Measurements from ENCODE around the gene ACSS3. TPM values are rescaled to one million over a fixed set of nuclear protein-coding genes. Genes with fewer than 3 reads are reported as not detected.

Gene ACSS3
- total and polyA plus RNA-seq, 2 donors (not counting 3 experiments of a cell fraction or from before 2014, with no cell fraction given), result 0.12 to 0.86 TPM

DNA sequence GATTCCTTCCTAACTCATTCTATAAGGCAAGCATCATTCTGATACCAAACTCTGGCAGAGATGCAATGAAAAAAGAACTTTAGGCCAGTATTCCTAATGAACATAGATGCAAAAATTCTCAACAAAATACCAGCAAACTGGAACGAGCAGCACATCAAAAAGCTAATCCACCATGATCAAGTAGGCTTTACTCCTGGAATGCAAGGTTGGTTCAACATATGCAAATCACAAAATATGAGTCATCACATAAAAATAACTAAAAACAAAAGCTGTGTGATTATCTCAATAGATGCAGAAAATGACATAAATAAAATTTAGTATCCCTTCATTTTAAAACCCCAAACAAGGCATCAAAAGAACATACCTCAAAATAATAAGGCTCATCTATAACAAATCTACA, 98.9 kb downstream of the ACSS3 start:
- Histone ChIP-seq H3K9me3 (replicated peaks; ENCODE audit: control insufficient read depth, insufficient read depth, low read length) (no peaks in the 10 kb centered on the region), H3K4me3 (replicated peaks in 1 of 3; ENCODE audit: insufficient read depth in 1 of 3, low read depth in 1 of 3, low read length in 3 of 3) (no peak overlapping the region), H3K36me3 (ENCODE audit: control insufficient read depth in 2 of 2, extremely low read depth in 1 of 2, insufficient read depth in 2 of 2, low read length in 2 of 2) (no peaks in the 10 kb centered on the region), H3K27me3 (ENCODE audit: control insufficient read depth in 2 of 2, insufficient read depth in 2 of 2, low read length in 2 of 2) (no peaks in the 10 kb centered on the region), H3K79me2 (ENCODE audit: control insufficient read depth, insufficient read depth, low read length) (no peaks in the 10 kb centered on the region), H3K27ac (ENCODE audit: insufficient read depth, low read depth, low read length) (no peak overlapping the region), H3K4me1 (ENCODE audit: control insufficient read depth, extremely low read depth, insufficient read depth, low read length) (no peaks in the 10 kb centered on the region), H3K9me1 (replicated peaks; ENCODE audit: control insufficient read depth, extremely low read depth, insufficient read depth, low read length) (no peaks in the 10 kb centered on the region), H4K20me1 (replicated peaks; ENCODE audit: control insufficient read depth, extremely low read depth, insufficient read depth, low read length) (no peaks in the 10 kb centered on the region), H3K9ac (replicated peaks; ENCODE audit: extremely low read depth, insufficient read depth, low read length) (no peak overlapping the region), H3K4me2 (ENCODE audit: insufficient read depth, low read length) (no peak overlapping the region), H2AFZ (ENCODE audit: low read depth, low read length) (no peak overlapping the region)
- DNase-seq (ENCODE audit: low read depth, low spot score) (no peak), FAIRE-seq (no peak)
- TF ChIP-seq, protein P1, sequence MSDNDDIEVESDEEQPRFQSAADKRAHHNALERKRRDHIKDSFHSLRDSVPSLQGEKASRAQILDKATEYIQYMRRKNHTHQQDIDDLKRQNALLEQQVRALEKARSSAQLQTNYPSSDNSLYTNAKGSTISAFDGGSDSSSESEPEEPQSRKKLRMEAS (IDR thresholded peaks at IDR 0.05; ENCODE audit: insufficient read depth, insufficient read length), result no peak
- TF ChIP-seq JUN (IDR thresholded peaks at IDR 0.05; ENCODE audit: borderline replicate concordance, insufficient read depth, insufficient read length, low read depth), result peak; percentile 8
- ChIA-PET CTCF (no interaction called here), POLR2A (no interaction called here)
- BruUV-seq (replicated peaks), result no TSS peak
- intact Hi-C loops (cut with micrococcal nuclease), result no loop called here
- dilution Hi-C loops (cut with MboI; ENCODE audit: extremely low pct_ligation_motif_present, low sequenced_read_pairs), result no loop called here

DNA sequence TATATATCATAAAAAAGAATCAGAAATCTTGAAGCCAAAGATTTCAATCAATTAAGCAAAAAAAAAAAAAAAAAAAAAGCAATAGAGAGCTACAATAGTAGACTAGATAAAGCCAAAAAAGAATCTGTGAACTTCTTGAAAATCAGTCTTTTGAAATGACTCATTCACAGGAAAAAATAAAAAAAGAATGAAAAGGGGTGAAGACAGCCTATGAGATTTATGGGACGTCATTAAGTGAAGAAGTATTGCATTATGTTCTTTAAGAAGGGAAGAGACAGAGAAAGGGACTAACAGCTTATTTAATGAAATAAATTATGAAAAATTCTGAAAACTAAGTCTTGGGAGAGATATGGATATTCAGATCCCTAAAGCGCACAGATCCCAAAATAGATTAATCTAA, 103.8 kb downstream of the ACSS3 start:
- no peak overlapping the region for H3K4me3 ChIP-seq (replicated peaks in 1 of 3; ENCODE audit: insufficient read depth in 1 of 3, low read depth in 1 of 3, low read length in 3 of 3)
- H3K4me1 ChIP-seq (ENCODE audit: control insufficient read depth, extremely low read depth, insufficient read depth, low read length), result no peaks in the 10 kb centered on the region
- ChIA-PET POLR2A (no interaction called here), CTCF (no interaction called here)
- H3K9me1 ChIP-seq (replicated peaks; ENCODE audit: control insufficient read depth, extremely low read depth, insufficient read depth, low read length), result no peaks in the 10 kb centered on the region
- no peak overlapping the region for H3K4me2 ChIP-seq (ENCODE audit: insufficient read depth, low read length)
- no peak overlapping the region for H3K27ac ChIP-seq (ENCODE audit: insufficient read depth, low read depth, low read length)
- no peaks in the 10 kb centered on the region for H3K36me3 ChIP-seq (ENCODE audit: control insufficient read depth in 2 of 2, extremely low read depth in 1 of 2, insufficient read depth in 2 of 2, low read length in 2 of 2)
- no peak overlapping the region for H3K9ac ChIP-seq (replicated peaks; ENCODE audit: extremely low read depth, insufficient read depth, low read length)
- FAIRE-seq (no peak), DNase-seq (ENCODE audit: low read depth, low spot score) (no peak)
- intact Hi-C loops (cut with micrococcal nuclease), result no loop called here
- H3K79me2 ChIP-seq (ENCODE audit: control insufficient read depth, insufficient read depth, low read length), result no peaks in the 10 kb centered on the region
- TF ChIP-seq JUN (IDR thresholded peaks at IDR 0.05; ENCODE audit: borderline replicate concordance, insufficient read depth, insufficient read length, low read depth) (no peak), CTCF (IDR thresholded peaks at IDR 0.05; ENCODE audit: extremely low read depth in 1 of 2, insufficient read depth in 1 of 2, low read depth in 1 of 2, low read length in 2 of 2) (no peak), FOS (IDR thresholded peaks at IDR 0.05; ENCODE audit: borderline replicate concordance, insufficient read depth, low read length) (no peak), POLR2A (IDR thresholded peaks at IDR 0.05; ENCODE audit: low read depth, low read length) (no peak), MYC (IDR thresholded peaks at IDR 0.05; ENCODE audit: low read depth, low read length) (no peak), POLR2AphosphoS5 (IDR thresholded peaks at IDR 0.05; ENCODE audit: insufficient read depth, low read depth, low read length) (no peak), GATA2 (IDR thresholded peaks at IDR 0.05; ENCODE audit: insufficient read depth, insufficient read length, low read depth, low read length) (no peak), EZH2 (IDR thresholded peaks at IDR 0.05; ENCODE audit: borderline replicate concordance, low read depth, low read length, severe bottlenecking) (no peak)
- TF ChIP-seq, protein P1 (IDR thresholded peaks at IDR 0.05; ENCODE audit: insufficient read depth, insufficient read length), result no peak
- no peaks in the 10 kb centered on the region for H4K20me1 ChIP-seq (replicated peaks; ENCODE audit: control insufficient read depth, extremely low read depth, insufficient read depth, low read length)
- H3K9me3 ChIP-seq (replicated peaks; ENCODE audit: control insufficient read depth, insufficient read depth, low read length), result no peaks in the 10 kb centered on the region
- BruUV-seq (replicated peaks), result no TSS peak
- no peaks in the 10 kb centered on the region for H3K27me3 ChIP-seq (ENCODE audit: control insufficient read depth in 2 of 2, insufficient read depth in 2 of 2, low read length in 2 of 2)
- H2AFZ ChIP-seq (ENCODE audit: low read depth, low read length), result no peak overlapping the region
- dilution Hi-C loops (cut with MboI; ENCODE audit: extremely low pct_ligation_motif_present, low sequenced_read_pairs), result no loop called here

Measured in endothelial cell of umbilical vein (primary cell).